G401 (cell line): ENCODE data around the gene CD24. TPM values are rescaled to one million over a fixed set of nuclear protein-coding genes. Genes with fewer than 3 reads are reported as not detected.

Source experiments
- total RNA-seq: library from RNA; depleted of rRNA; stranded (reverse); fragments of >200 nt; shearing (Covaris generic); gene quantifications from 2 replicates; pipeline ENCODE4 v1.2.3, GENCODE V29; 2014; rRNA removed

The CD24 gene
- total RNA-seq, 1 experiment from 2014 or later = 1.3 TPM

Other genes with a start within 250 kb of the CD24 start
- 11.2 and 23.4 TPM in 2 replicates for gene MTRES1, start 53.5 kb upstream of the CD24 start, total RNA-seq
- 4.7 and 6.9 TPM in 2 replicates for gene BEND3, start 140.8 kb upstream of the CD24 start, total RNA-seq